Measurements from ENCODE around the gene SAMD8. TPM values are rescaled to one million over a fixed set of nuclear protein-coding genes. Genes with fewer than 3 reads are reported as not detected.

SAMD8 gene
- total RNA-seq, 8 experiments from 2014 or later = 15.5 to 188 (median 21.1) TPM

- in situ Hi-C loops (cut with MboI; ENCODE audit: low pct_unique_long_range_greater_than_20kb in 2 of 9, low sequenced_read_pairs in 9 of 9, unreplicated experiment in 9 of 9) = no loop called here
- whole genome bisulfite sequencing, 10 experiments = 0 to 88% (median 43%) methylated on average over 1 to 3 of the region's 3 CpGs; no CpG with 5 or more reads in 3 of the 10 experiments
- Histone ChIP-seq H3K27ac (no peak overlapping the region), H3K4me3 (no peak overlapping the region), H3K4me1 (replicated peaks in 1 of 2) (no peaks in the 10 kb centered on the region)
- ATAC-seq (replicated peaks in 6 of 8) = peak in 6 of 8 experiments; percentile 47 to 86 (median 60)
Observed at GRCh38 chr10:75137533-75138438, 26.3 kb downstream of the SAMD8 start.

- Histone ChIP-seq H3K27ac (no peak overlapping the region), H3K4me1 (replicated peaks in 1 of 2) (no peaks in the 10 kb centered on the region), H3K4me3 (no peak overlapping the region)
- in situ Hi-C loops (cut with MboI; ENCODE audit: low pct_unique_long_range_greater_than_20kb in 2 of 9, low sequenced_read_pairs in 9 of 9, unreplicated experiment in 9 of 9) = no loop called here
- peak in 1 of 8 experiments; percentile 3 for ATAC-seq (replicated peaks in 6 of 8)
- WGBS, 10 experiments = 40 to 100% (median 80%) methylated on average over 1 to 4 of the region's 4 CpGs; no CpG with 5 or more reads in 4 of the 10 experiments
Observed at GRCh38 chr10:75140246-75140645, 28.8 kb downstream of the SAMD8 start.

- ATAC-seq (replicated peaks in 6 of 8) = no peak
- no peak overlapping the region for H3K4me3 ChIP-seq
- WGBS, 10 experiments = 12 to 100% (median 63%) methylated on average over 1 of the region's 1 CpG; no CpG with 5 or more reads in 1 of the 10 experiments
- in situ Hi-C loops (cut with MboI; ENCODE audit: low pct_unique_long_range_greater_than_20kb in 2 of 9, low sequenced_read_pairs in 9 of 9, unreplicated experiment in 9 of 9) = no loop called here
- H3K27ac ChIP-seq = no peak overlapping the region
- no peaks in the 10 kb centered on the region for H3K4me1 ChIP-seq (replicated peaks in 1 of 2)
Observed at GRCh38 chr10:75143353-75143752, 31.9 kb downstream of the SAMD8 start.

- H3K4me1 ChIP-seq (replicated peaks in 1 of 2) = no peaks in the 10 kb centered on the region
- WGBS, 10 experiments = 89 to 100% (median 100%) methylated on average over 1 of the region's 1 CpG; no CpG with 5 or more reads in 7 of the 10 experiments
- in situ Hi-C loops (cut with MboI; ENCODE audit: low pct_unique_long_range_greater_than_20kb in 2 of 9, low sequenced_read_pairs in 9 of 9, unreplicated experiment in 9 of 9) = no loop called here
- no peak overlapping the region for H3K27ac ChIP-seq
- no peak overlapping the region for H3K4me3 ChIP-seq
- ATAC-seq (replicated peaks in 6 of 8) = no peak
Observed at GRCh38 chr10:75145590-75145989, 34.1 kb downstream of the SAMD8 start.

- no peak for ATAC-seq (replicated peaks in 6 of 8)
- H3K27ac ChIP-seq = no peak overlapping the region
- in situ Hi-C loops (cut with MboI; ENCODE audit: low pct_unique_long_range_greater_than_20kb in 2 of 9, low sequenced_read_pairs in 9 of 9, unreplicated experiment in 9 of 9) = no loop called here
- H3K4me1 ChIP-seq (replicated peaks in 1 of 2) = no peaks in the 10 kb centered on the region
- H3K4me3 ChIP-seq = no peak overlapping the region
- WGBS, 10 experiments = 49 to 100% (median 81%) methylated on average over 1 to 2 of the region's 2 CpGs
Observed at GRCh38 chr10:75146780-75147179, 35.3 kb downstream of the SAMD8 start.

GRCh38 chr10:75150656-75151055 is 39.2 kb downstream of the SAMD8 start:
- in situ Hi-C loops (cut with MboI; ENCODE audit: low pct_unique_long_range_greater_than_20kb in 2 of 9, low sequenced_read_pairs in 9 of 9, unreplicated experiment in 9 of 9) = no loop called here
- H3K4me3 ChIP-seq = no peak overlapping the region
- no peak overlapping the region for H3K27ac ChIP-seq
- 83 to 100% (median 93%) methylated on average over 1 to 5 of the region's 5 CpGs; no CpG with 5 or more reads in 1 of the 10 experiments for WGBS, 10 experiments
- no peaks in the 10 kb centered on the region for H3K4me1 ChIP-seq (replicated peaks in 1 of 2)
- ATAC-seq (replicated peaks in 6 of 8) = no peak

- in situ Hi-C loops (cut with MboI; ENCODE audit: low pct_unique_long_range_greater_than_20kb in 2 of 9, low sequenced_read_pairs in 9 of 9, unreplicated experiment in 9 of 9) = no loop called here
- H3K27ac ChIP-seq = no peak overlapping the region
- no peak overlapping the region for H3K4me3 ChIP-seq
- ATAC-seq (replicated peaks in 6 of 8) = no peak
- 30 to 100% (median 98%) methylated on average over 1 to 4 of the region's 4 CpGs; no CpG with 5 or more reads in 2 of the 10 experiments for WGBS, 10 experiments
- no peaks in the 10 kb centered on the region for H3K4me1 ChIP-seq (replicated peaks in 1 of 2)
Observed at GRCh38 chr10:75159519-75159918, 48.1 kb downstream of the SAMD8 start.

GRCh38 chr10:75165684-75166622 is 54.5 kb downstream of the SAMD8 start:
- no peaks in the 10 kb centered on the region for H3K4me1 ChIP-seq (replicated peaks in 1 of 2)
- ATAC-seq (replicated peaks in 6 of 8) = no peak
- no peak overlapping the region for H3K27ac ChIP-seq
- WGBS, 10 experiments = 56 to 100% (median 96%) methylated on average over 1 to 2 of the region's 2 CpGs; no CpG with 5 or more reads in 2 of the 10 experiments
- H3K4me3 ChIP-seq = no peak overlapping the region
- in situ Hi-C loops (cut with MboI; ENCODE audit: low pct_unique_long_range_greater_than_20kb in 2 of 9, low sequenced_read_pairs in 9 of 9, unreplicated experiment in 9 of 9) = no loop called here

GRCh38 chr10:75166623-75166972 is 55.1 kb downstream of the SAMD8 start:
- no peak overlapping the region for H3K27ac ChIP-seq
- 88 to 100% (median 100%) methylated on average over 1 of the region's 1 CpG; no CpG with 5 or more reads in 2 of the 10 experiments for WGBS, 10 experiments
- no peak overlapping the region for H3K4me3 ChIP-seq
- no peak for ATAC-seq (replicated peaks in 6 of 8)
- H3K4me1 ChIP-seq (replicated peaks in 1 of 2) = no peaks in the 10 kb centered on the region
- in situ Hi-C loops (cut with MboI; ENCODE audit: low pct_unique_long_range_greater_than_20kb in 2 of 9, low sequenced_read_pairs in 9 of 9, unreplicated experiment in 9 of 9) = no loop called here

GRCh38 chr10:75168275-75168674 is 56.8 kb downstream of the SAMD8 start:
- no peaks in the 10 kb centered on the region for H3K4me1 ChIP-seq (replicated peaks in 1 of 2)
- 86 to 100% (median 95%) methylated on average over 2 to 6 of the region's 6 CpGs for WGBS, 10 experiments
- no peak for ATAC-seq (replicated peaks in 6 of 8)
- in situ Hi-C loops (cut with MboI; ENCODE audit: low pct_unique_long_range_greater_than_20kb in 2 of 9, low sequenced_read_pairs in 9 of 9, unreplicated experiment in 9 of 9) = no loop called here
- H3K27ac ChIP-seq = no peak overlapping the region
- H3K4me3 ChIP-seq = no peak overlapping the region

- in situ Hi-C loops (cut with MboI; ENCODE audit: low pct_unique_long_range_greater_than_20kb in 2 of 9, low sequenced_read_pairs in 9 of 9, unreplicated experiment in 9 of 9) = no loop called here
Observed at GRCh38 chr10:75170215-75170614, 58.8 kb downstream of the SAMD8 start.

GRCh38 chr10:75175046-75175445 is 63.6 kb downstream of the SAMD8 start:
- in situ Hi-C loops (cut with MboI; ENCODE audit: low pct_unique_long_range_greater_than_20kb in 2 of 9, low sequenced_read_pairs in 9 of 9, unreplicated experiment in 9 of 9) = no loop called here
- Histone ChIP-seq H3K4me1 (replicated peaks in 1 of 2) (no peaks in the 10 kb centered on the region), H3K27ac (no peak overlapping the region), H3K4me3 (no peak overlapping the region)
- 86 to 100% (median 100%) methylated on average over 1 to 2 of the region's 2 CpGs; no CpG with 5 or more reads in 3 of the 10 experiments for WGBS, 10 experiments
- no peak for ATAC-seq (replicated peaks in 6 of 8)

More at GRCh38 chr10:75170215-75170614, 58.8 kb downstream of the SAMD8 start:
- no peak overlapping the region for H3K4me3 ChIP-seq
- no peaks in the 10 kb centered on the region for H3K4me1 ChIP-seq (replicated peaks in 1 of 2)
- no peak for ATAC-seq (replicated peaks in 6 of 8)
- H3K27ac ChIP-seq = no peak overlapping the region
- 0 to 100% (median 77%) methylated on average over 1 of the region's 1 CpG for WGBS, 10 experiments

GRCh38 chr10:75176046-75176445 is 64.6 kb downstream of the SAMD8 start:
- H3K4me1 ChIP-seq (replicated peaks in 1 of 2) = no peaks in the 10 kb centered on the region
- no peak for ATAC-seq (replicated peaks in 6 of 8)
- 50 to 100% (median 90%) methylated on average over 1 to 5 of the region's 6 CpGs; no CpG with 5 or more reads in 1 of the 10 experiments for whole genome bisulfite sequencing, 10 experiments
- no peak overlapping the region for H3K27ac ChIP-seq
- in situ Hi-C loops (cut with MboI; ENCODE audit: low pct_unique_long_range_greater_than_20kb in 2 of 9, low sequenced_read_pairs in 9 of 9, unreplicated experiment in 9 of 9) = no loop called here
- H3K4me3 ChIP-seq = no peak overlapping the region

All from motor neuron (in vitro differentiated cells).